Measurements from ENCODE around the gene FAM131B.

FAM131B gene

GRCh38 chr7:143303733-143304132, 58.8 kb downstream of the FAM131B start:
- Histone ChIP-seq H3K4me3 (ENCODE audit: low read depth, low read length, poor library complexity, severe bottlenecking) (no peak overlapping the region), H3K4me2 (ENCODE audit: low read length) (no peak overlapping the region), H3K9me2 (ENCODE audit: low read depth, low read length) (no peaks in the 10 kb centered on the region), H3K36me3 (ENCODE audit: insufficient read depth, low read length) (peaks cover 97% of the 10 kb centered on the region), H4K20me1 (ENCODE audit: insufficient read depth, low read length) (0 out of 2 replicates have a peak, but pooled peaks cover 2% of the 10 kb centered on the region), H3K9ac (ENCODE audit: low read length) (no peak overlapping the region), H3K27me3 (ENCODE audit: insufficient read depth, low read length) (no peaks in the 10 kb centered on the region), H3K27ac (ENCODE audit: low read depth, low read length, poor library complexity, severe bottlenecking) (no peak overlapping the region), H2AFZ (ENCODE audit: low read length) (no peak overlapping the region), H3K4me1 (ENCODE audit: insufficient read depth, low read length, severe bottlenecking) (no peaks in the 10 kb centered on the region), H3K79me2 (ENCODE audit: insufficient read depth, low read length) (no peaks in the 10 kb centered on the region), H3K9me3 (ENCODE audit: low read length) (no peaks in the 10 kb centered on the region), H3F3A (ENCODE audit: insufficient read depth, low read length) (no peaks in the 10 kb centered on the region)
- TF ChIP-seq EZH2 (IDR thresholded peaks at IDR 0.05; ENCODE audit: borderline replicate concordance, low read length) (no peak), CTCF (IDR thresholded peaks at IDR 0.05; ENCODE audit: low read length) (no peak)

Data from OCI-LY1 (cell line).